Esophagus muscularis mucosa (tissue), 4 donors: ENCODE measurements around the gene SETD9. TPM values are rescaled to one million over a fixed set of nuclear protein-coding genes. Genes with fewer than 3 reads are reported as not detected.
A peak's percentile ranks its signal among the peaks of the same experiment; 100 is the strongest.

Source experiments
- DNase-seq: peaks from one replicate; pipeline ENCODE4 v3.0.0-alpha.2; 2017; ENCODE audit errors: extremely low spot score
- H3K27ac ChIP-seq, 4 donors: fragments of 200-600 bp; sonication (generic); replicated peaks in 1 of 4; 1 replicate in 3 of 4; 2 replicates in 1 of 4; pipeline ENCODE4 v1.5.1; 2016 to 2019; ENCODE audit warnings: mild to moderate bottlenecking in 1 of 4
- H3K27me3 ChIP-seq, 4 donors: fragments of 200-600 bp; sonication (generic); one replicate each; pipeline versions ENCODE4 v1.5.1 to v1.6.0; 2016 to 2019
- H3K36me3 ChIP-seq, 4 donors: fragments of 200-600 bp; sonication (generic); one replicate each; pipeline ENCODE4 v1.5.1; 2016 to 2019
- H3K4me1 ChIP-seq, 4 donors: fragments of 200-600 bp; sonication (generic); one replicate each; pipeline ENCODE4 v1.5.1; 2016 to 2019
- H3K4me3 ChIP-seq, 4 donors: fragments of 200-600 bp; sonication (generic); 1 replicate in 2 of 4; 2 replicates in 2 of 4; pipeline ENCODE4 v1.5.1; 2016 to 2019; ENCODE audit warnings: mild to moderate bottlenecking in 4 of 4, moderate library complexity in 1 of 4
- H3K9me3 ChIP-seq, 4 donors: fragments of 200-600 bp; sonication (generic); 1 replicate in 3 of 4; 2 replicates in 1 of 4; pipeline ENCODE4 v1.5.1; 2016 to 2019
- EP300 ChIP-seq: sonication (generic); formaldehyde crosslinking; IDR thresholded peaks from one replicate; pipeline ENCODE4 v1.6.1; 2017; ENCODE audit warnings: antibody characterized with exemption
- POLR2A ChIP-seq: fragments of 450-650 bp; IDR thresholded peaks from one replicate; pipeline ENCODE4 v1.6.1; 2017; ENCODE audit warnings: antibody characterized with exemption, moderate library complexity, mild to moderate bottlenecking, low read depth
- POLR2AphosphoS5 ChIP-seq, 2 donors: sonication (generic); formaldehyde crosslinking; IDR thresholded peaks; one replicate each; pipeline ENCODE4 v1.6.1; 2017; ENCODE audit warnings: antibody characterized with exemption in 2 of 2
- WGBS: methylation state at CpG from one replicate; pipeline ENCODE4 v1.1.5; 2018; 5-methylcytosine and 5-hydroxymethylcytosine counted together
- intact Hi-C: fragments of 100-400 bp; cut with DNase I; formaldehyde crosslinking; loops from one replicate; pipeline ENCODE4 v1.15.1; 2023
- total RNA-seq, 4 donors: library from RNA; depleted of rRNA; stranded (reverse); fragments of >200 nt; gene quantifications; one replicate each; pipeline versions ENCODE4 v1.1.0 to v1.2.1, GENCODE V29; 2016
- TF ChIP-seq, protein P1 (sequence below), 3 experiments: fragments of 200-600 bp in 2 of 3; fragments of 450-650 bp in 1 of 3; sonication (generic) in 2 of 3; IDR thresholded peaks; one replicate each; pipeline ENCODE4 v1.5.1; 2017 to 2019; ENCODE audit warnings: antibody characterized with exemption in 3 of 3, mild to moderate bottlenecking in 2 of 3, moderate library complexity in 1 of 3

SETD9 gene
- 10 to 100 TPM in 3 of 4 donors, 1 to 10 TPM in 1; 5.0 to 20.8 (median 12.2) TPM for total RNA-seq

DNA sequence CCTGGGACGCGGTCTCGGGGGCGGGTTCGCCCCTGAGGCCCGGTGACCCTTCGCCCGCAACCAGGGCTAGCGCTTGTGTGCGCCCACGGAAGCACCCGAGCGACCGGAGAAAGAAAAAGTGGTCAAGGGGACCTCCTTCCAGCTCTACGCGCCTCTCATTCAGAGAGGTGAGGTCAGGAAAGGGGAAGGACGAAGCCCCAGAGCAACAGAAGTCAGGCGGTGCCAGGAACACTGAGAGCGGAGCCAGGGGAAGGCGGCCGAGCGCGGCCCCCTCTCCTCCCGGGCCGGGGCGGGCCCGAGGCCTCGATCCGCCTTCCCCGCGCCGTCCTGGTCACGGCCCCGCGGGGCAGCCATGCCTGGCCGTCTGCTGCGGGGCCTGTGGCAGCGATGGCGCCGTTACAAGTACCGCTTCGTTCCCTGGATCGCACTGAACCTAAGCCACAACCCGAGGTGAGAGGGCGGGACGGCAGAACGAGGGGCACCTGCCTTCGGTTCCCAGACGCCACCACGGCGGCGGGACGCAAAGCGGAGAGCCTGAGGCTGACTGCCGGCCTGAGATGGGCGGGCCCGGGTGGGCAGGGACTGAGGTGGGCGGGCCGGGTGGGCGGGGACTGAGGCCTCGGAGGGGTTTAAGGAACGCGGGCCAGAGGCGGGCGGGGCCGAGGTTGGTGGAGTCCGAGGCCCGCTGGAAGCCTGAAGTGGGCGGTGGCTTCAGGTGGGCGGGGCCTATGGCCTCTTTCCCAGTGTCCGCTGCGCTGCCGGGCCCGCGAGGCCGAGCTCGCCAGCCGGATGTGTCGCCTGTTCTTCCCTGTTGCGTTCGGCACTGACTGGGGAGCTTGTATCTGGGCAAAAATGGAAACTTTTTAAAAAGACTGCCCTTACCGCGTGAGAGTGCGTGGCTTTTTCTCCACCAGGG, at the start of gene SETD9:
SETD9 (plus strand) TSS at position 303 of the 916 bp plus-strand sequence; CDS start at position 353, 50 bp downstream.
- Histone ChIP-seq H3K9me3 (no peaks in the 10 kb centered on the region), H3K27ac (peak within 1 kb of the TSS; percentile 88 to 96 (median 94)), H3K4me1 (peaks cover 7 to 15% (median 11%) of the 10 kb centered on the region in 4 donors), H3K4me3 (peak within 1 kb of the TSS; percentile 67 to 77 (median 73)), H3K36me3 (peaks cover 0 to 3% (median 0%) of the 10 kb centered on the region in 4 donors), H3K27me3 (no peaks in the 10 kb centered on the region)
- intact Hi-C loops: loop anchor here (1.0 to 10.0 kb wide), 3 partner anchors 43 to 1555 kb away; partner anchors contain the start of genes GPBP1, MIER3 and PLK2
- TF ChIP-seq POLR2A: peak; percentile 29
- TF ChIP-seq POLR2AphosphoS5 (IDR thresholded peaks at IDR 0.05): peak; percentile 80 to 84
- no peak for TF ChIP-seq EP300
- TF ChIP-seq, protein P1, sequence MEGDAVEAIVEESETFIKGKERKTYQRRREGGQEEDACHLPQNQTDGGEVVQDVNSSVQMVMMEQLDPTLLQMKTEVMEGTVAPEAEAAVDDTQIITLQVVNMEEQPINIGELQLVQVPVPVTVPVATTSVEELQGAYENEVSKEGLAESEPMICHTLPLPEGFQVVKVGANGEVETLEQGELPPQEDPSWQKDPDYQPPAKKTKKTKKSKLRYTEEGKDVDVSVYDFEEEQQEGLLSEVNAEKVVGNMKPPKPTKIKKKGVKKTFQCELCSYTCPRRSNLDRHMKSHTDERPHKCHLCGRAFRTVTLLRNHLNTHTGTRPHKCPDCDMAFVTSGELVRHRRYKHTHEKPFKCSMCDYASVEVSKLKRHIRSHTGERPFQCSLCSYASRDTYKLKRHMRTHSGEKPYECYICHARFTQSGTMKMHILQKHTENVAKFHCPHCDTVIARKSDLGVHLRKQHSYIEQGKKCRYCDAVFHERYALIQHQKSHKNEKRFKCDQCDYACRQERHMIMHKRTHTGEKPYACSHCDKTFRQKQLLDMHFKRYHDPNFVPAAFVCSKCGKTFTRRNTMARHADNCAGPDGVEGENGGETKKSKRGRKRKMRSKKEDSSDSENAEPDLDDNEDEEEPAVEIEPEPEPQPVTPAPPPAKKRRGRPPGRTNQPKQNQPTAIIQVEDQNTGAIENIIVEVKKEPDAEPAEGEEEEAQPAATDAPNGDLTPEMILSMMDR (IDR thresholded peaks at IDR 0.05): no peak
- peak; percentile 99 for DNase-seq
- under 1% methylated on average over 46 of the region's 84 CpGs for whole genome bisulfite sequencing

DNA sequence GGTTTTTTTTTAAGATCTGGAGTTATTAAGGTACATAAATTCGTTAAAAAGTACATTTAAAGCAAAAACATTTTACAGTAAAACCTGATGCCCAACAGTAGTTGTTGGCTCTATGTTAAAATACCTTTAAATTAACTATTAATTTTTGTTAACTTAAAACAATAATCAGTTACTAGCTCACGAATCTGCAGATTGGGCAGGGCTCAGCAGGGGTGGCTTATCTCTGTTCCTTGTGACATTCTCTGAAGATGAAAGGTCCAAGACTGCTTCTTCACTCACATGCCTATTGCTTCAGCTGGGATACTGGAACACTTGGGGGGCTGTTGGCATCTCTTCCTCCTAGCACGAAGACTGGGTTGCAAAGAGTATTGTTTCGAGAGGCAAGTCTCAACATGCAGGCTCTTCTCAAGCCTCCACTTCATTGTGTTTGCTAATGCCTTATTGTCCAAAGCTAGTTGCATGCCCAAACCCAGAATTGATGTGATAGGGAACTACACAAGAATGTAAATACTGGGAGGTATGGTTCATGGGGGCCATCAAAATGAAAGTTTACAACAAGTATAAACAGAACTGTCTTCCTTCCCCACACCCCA, 47.4 kb upstream of the SETD9 start:
- H3K9me3 ChIP-seq: no peaks in the 10 kb centered on the region
- intact Hi-C loops: no loop called here
- H3K4me3 ChIP-seq: no peak overlapping the region
- WGBS: 98% methylated on average over 4 of the region's 4 CpGs
- TF ChIP-seq POLR2A (no peak), EP300 (no peak), POLR2AphosphoS5 (IDR thresholded peaks at IDR 0.05) (no peak)
- TF ChIP-seq, protein P1 (IDR thresholded peaks at IDR 0.05): no peak
- DNase-seq: no peak
- no peaks in the 10 kb centered on the region for H3K4me1 ChIP-seq
- H3K27ac ChIP-seq: no peak overlapping the region
- H3K36me3 ChIP-seq: peaks cover 0 to 54% (median 26%) of the 10 kb centered on the region in 4 donors
- H3K27me3 ChIP-seq: no peaks in the 10 kb centered on the region

DNA sequence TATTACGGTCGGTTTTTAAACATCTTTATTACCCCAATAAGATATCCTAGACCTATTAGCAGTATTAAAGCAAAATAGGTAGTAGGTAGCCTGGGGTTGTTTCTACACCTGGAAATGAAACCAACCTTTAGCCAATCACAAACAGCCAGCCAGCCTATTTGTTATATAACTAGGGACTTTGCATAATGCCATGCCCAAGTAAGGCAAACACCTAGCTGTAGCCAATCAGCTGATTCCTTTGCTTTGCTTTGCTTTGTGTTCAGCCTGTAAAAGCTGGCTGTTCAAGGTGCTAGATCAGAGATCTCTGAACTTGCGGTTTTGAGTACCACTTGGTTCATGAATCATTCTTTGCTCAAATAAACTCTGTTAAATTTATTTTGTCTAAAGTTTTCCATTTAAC, 46.5 kb upstream of the SETD9 start:
- Histone ChIP-seq H3K27me3 (no peaks in the 10 kb centered on the region), H3K9me3 (no peaks in the 10 kb centered on the region), H3K4me3 (no peak overlapping the region), H3K36me3 (peaks cover 0 to 59% (median 30%) of the 10 kb centered on the region in 4 donors), H3K4me1 (no peaks in the 10 kb centered on the region), H3K27ac (no peak overlapping the region)
- intact Hi-C loops: no loop called here
- DNase-seq: no peak
- TF ChIP-seq, protein P1 (IDR thresholded peaks at IDR 0.05): no peak
- TF ChIP-seq POLR2A: no peak
- no peak for TF ChIP-seq EP300
- TF ChIP-seq POLR2AphosphoS5 (IDR thresholded peaks at IDR 0.05): no peak
- WGBS: 95% methylated on average over 3 of the region's 3 CpGs

GRCh38 chr5:56871777-56872176, 37.6 kb upstream of the SETD9 start:
- H3K36me3 ChIP-seq: peaks cover 7 to 80% (median 45%) of the 10 kb centered on the region in 4 donors

More at GRCh38 chr5:56871777-56872176, 37.6 kb upstream of the SETD9 start:
- Histone ChIP-seq H3K4me3 (no peak overlapping the region), H3K9me3 (no peaks in the 10 kb centered on the region), H3K27ac (no peak overlapping the region), H3K27me3 (no peaks in the 10 kb centered on the region), H3K4me1 (peaks cover 0 to 4% (median 0%) of the 10 kb centered on the region in 4 donors)
- 77% methylated on average over 2 of the region's 2 CpGs for WGBS
- TF ChIP-seq POLR2A (no peak), EP300 (no peak), POLR2AphosphoS5 (IDR thresholded peaks at IDR 0.05) (no peak)
- TF ChIP-seq, protein P1 (IDR thresholded peaks at IDR 0.05): no peak
- DNase-seq: no peak
- intact Hi-C loops: no loop called here
